Suprapubic skin (tissue), 4 donors: ENCODE measurements around the gene AKT1. TPM values are rescaled to one million over a fixed set of nuclear protein-coding genes. Genes with fewer than 3 reads are reported as not detected.

Source experiments
- DNase-seq, 2 donors: peaks; one replicate each; pipeline ENCODE4 v3.0.0-alpha.2; 2019; ENCODE audit warnings: low spot score in 2 of 2
- H3K27ac ChIP-seq: fragments of 200-600 bp; sonication (generic); one replicate; pipeline ENCODE4 v1.5.1; 2019
- H3K27me3 ChIP-seq: fragments of 200-600 bp; sonication (generic); one replicate; pipeline ENCODE4 v1.5.1; 2019
- H3K36me3 ChIP-seq: fragments of 200-600 bp; sonication (generic); one replicate; pipeline ENCODE4 v1.5.1; 2019
- H3K4me1 ChIP-seq: fragments of 200-600 bp; sonication (generic); one replicate; pipeline ENCODE4 v1.5.1; 2019
- H3K4me3 ChIP-seq: fragments of 200-600 bp; sonication (generic); one replicate; pipeline ENCODE4 v1.5.1; 2019; ENCODE audit warnings: mild to moderate bottlenecking
- H3K9me3 ChIP-seq: fragments of 200-600 bp; sonication (generic); one replicate; pipeline ENCODE4 v1.5.1; 2019
- EP300 ChIP-seq: sonication (generic); formaldehyde crosslinking; IDR thresholded peaks from one replicate; pipeline ENCODE4 v1.6.1; 2017; ENCODE audit warnings: antibody characterized with exemption
- POLR2A ChIP-seq, 2 donors: fragments of 450-650 bp; IDR thresholded peaks; one replicate each; pipeline ENCODE4 v1.6.1; 2017; ENCODE audit warnings: antibody characterized with exemption in 2 of 2, mild to moderate bottlenecking in 2 of 2, moderate library complexity in 2 of 2
- POLR2AphosphoS5 ChIP-seq, 3 donors: sonication (generic); formaldehyde crosslinking; IDR thresholded peaks; one replicate each; pipeline ENCODE4 v1.6.1; 2017; ENCODE audit warnings: antibody characterized with exemption in 3 of 3
- WGBS: methylation state at CpG from one replicate; pipeline ENCODE4 v1.1.5; 2018; 5-methylcytosine and 5-hydroxymethylcytosine counted together
- total RNA-seq, 4 donors: library from RNA; depleted of rRNA; stranded (reverse); fragments of >200 nt; gene quantifications; one replicate each; pipeline ENCODE4 v1.1.0, GENCODE V29; 2016
- TF ChIP-seq, protein P1 (sequence below), 2 donors: fragments of 200-600 bp in 1 of 2; fragments of 450-650 bp in 1 of 2; sonication (generic) in 1 of 2; IDR thresholded peaks; one replicate each; pipeline ENCODE4 v1.5.1; 2016 to 2019; ENCODE audit warnings: antibody characterized with exemption in 2 of 2, mild to moderate bottlenecking in 1 of 2, moderate library complexity in 1 of 2

Gene AKT1
- 10 to 100 TPM; 63.1 to 77.6 (median 70.4) TPM for total RNA-seq

DNA sequence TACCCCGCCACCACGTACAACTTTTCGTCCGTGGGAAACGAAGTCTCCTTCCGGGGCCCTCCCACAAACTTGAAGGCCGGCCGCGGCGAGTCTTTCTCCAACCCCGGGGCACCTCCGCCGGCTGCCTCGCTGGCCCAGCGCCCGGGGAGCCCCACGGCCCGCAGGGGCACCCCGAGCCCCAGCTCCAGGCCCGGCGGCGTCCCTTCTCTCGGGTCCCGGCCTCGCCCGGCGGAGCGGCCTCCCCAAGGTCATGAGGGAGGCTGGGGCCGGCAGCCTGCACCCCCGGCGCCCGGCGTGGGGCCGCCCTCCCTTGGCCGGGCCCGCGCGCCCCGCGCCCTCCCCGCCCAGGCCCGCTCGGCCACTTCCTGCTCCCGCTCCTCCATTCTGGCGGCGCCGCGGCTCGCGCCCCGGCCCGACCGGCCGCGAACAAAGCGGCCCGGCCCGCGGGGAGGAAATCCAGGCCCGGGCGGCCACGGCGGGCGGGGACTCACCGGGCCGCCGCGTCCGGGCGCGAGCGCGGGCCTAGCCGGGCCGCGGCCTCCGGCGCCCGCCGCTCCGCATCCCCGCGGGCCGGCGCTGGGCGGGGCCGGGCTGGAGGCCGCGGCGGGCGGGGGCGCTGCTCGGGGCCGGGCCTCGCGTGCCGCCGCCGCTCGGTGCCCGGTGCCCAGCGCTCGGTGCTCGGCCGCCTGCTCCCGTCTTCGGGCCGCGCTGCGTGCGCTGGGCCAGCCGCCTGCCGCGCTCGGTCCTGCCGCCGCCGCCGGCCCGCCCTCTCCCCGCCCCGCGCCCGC lies at the start of gene AKT1:
AKT1 (minus strand) TSS at position 756 of the 788 bp plus-strand sequence. CDS start 3,105 bp downstream, outside the sequence.
- peak within 1 kb of the TSS; percentile 92 for H3K4me3 ChIP-seq
- peaks cover 74% of the 10 kb centered on the region for H3K4me1 ChIP-seq
- no peaks in the 10 kb centered on the region for H3K27me3 ChIP-seq
- DNase-seq: no peak
- 0% methylated on average over 7 of the region's 124 CpGs for WGBS
- H3K36me3 ChIP-seq: peaks cover 18% of the 10 kb centered on the region
- H3K27ac ChIP-seq: peak within 1 kb of the TSS; percentile 79
- TF ChIP-seq POLR2A (IDR thresholded peaks at IDR 0.05): no peak
- TF ChIP-seq, protein P1, sequence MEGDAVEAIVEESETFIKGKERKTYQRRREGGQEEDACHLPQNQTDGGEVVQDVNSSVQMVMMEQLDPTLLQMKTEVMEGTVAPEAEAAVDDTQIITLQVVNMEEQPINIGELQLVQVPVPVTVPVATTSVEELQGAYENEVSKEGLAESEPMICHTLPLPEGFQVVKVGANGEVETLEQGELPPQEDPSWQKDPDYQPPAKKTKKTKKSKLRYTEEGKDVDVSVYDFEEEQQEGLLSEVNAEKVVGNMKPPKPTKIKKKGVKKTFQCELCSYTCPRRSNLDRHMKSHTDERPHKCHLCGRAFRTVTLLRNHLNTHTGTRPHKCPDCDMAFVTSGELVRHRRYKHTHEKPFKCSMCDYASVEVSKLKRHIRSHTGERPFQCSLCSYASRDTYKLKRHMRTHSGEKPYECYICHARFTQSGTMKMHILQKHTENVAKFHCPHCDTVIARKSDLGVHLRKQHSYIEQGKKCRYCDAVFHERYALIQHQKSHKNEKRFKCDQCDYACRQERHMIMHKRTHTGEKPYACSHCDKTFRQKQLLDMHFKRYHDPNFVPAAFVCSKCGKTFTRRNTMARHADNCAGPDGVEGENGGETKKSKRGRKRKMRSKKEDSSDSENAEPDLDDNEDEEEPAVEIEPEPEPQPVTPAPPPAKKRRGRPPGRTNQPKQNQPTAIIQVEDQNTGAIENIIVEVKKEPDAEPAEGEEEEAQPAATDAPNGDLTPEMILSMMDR (IDR thresholded peaks at IDR 0.05): no peak
- TF ChIP-seq EP300: no peak
- TF ChIP-seq POLR2AphosphoS5 (IDR thresholded peaks at IDR 0.05): no peak
- H3K9me3 ChIP-seq: no peaks in the 10 kb centered on the region

DNA sequence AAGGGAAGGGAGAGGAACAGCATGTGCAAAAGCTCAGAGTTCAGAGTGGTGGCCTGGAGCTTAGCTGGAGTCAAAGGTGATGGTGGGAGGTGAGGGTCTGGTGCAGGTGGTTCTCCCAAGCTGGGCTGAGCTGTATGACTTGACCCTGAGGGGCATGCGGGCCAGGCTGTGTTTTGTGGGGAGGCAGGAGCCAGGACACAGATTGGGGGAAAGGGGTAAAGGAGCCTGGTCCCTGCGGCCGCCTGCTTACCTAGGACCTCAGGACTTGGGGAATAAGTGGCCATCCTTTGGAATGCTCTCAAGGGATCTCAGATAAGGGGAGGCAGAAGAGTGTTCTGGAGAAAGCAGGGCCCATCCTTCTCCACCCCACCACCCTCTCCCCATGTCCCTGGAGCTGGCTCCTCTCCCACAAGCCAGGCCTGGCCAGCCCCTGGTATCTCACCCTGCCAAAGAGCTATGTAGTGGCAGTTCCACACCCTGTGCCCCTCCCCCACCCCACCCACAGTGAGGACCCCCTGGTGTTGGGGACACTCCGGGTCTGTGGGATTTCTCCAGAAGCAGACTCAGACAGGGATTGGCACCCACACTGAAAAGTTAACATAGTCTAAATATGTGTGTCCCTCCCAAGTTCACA lies 49.6 kb upstream of the AKT1 start:
- peaks cover 61% of the 10 kb centered on the region for H3K27me3 ChIP-seq
- H3K27ac ChIP-seq: no peak overlapping the region
- H3K9me3 ChIP-seq: no peaks in the 10 kb centered on the region
- WGBS: 86% methylated on average over 4 of the region's 4 CpGs
- peak in 1 of 2 donors; percentile 44 for DNase-seq
- H3K36me3 ChIP-seq: no peaks in the 10 kb centered on the region
- no peak overlapping the region for H3K4me3 ChIP-seq
- TF ChIP-seq POLR2A (IDR thresholded peaks at IDR 0.05): no peak
- TF ChIP-seq POLR2AphosphoS5 (IDR thresholded peaks at IDR 0.05): no peak
- TF ChIP-seq EP300: no peak
- TF ChIP-seq, protein P1 (IDR thresholded peaks at IDR 0.05): no peak
- H3K4me1 ChIP-seq: peaks cover 17% of the 10 kb centered on the region

DNA sequence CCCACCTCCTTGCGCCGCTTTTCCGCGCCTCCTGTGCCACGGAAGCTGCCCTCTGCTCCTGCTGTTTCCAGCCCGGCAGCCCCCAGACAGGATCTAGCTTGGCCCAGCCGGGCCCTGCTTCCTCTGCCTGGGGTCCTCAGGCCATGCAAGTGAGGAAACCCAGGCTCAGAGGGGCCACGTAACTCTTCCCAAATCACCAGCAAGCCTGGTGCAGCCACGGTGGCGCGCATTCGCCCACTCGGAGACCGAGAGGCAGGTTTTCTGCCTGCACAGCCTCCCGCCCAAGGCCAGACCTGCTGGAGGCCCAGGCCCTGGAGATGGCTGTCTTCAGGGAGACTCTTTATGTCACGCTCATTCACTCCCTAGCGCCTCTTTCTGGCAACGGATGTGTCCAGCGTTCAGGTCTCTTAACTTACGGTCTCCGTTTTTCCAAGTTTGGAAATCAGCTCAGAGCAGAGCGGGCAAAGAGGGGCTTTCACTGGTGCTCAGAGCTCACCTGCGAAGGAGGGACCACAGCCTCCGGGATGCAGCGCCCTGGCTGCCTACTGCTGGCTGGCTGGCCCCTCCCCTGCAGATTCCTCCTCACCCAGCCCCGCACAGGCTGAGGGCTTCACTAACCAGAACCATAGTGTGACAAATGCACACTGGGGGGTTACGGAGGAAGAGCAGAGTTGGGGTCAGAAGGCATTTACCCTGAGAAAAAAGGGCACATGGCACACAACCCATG lies 48.9 kb upstream of the AKT1 start:
- Histone ChIP-seq H3K9me3 (no peaks in the 10 kb centered on the region), H3K4me1 (peaks cover 17% of the 10 kb centered on the region), H3K27me3 (peaks cover 56% of the 10 kb centered on the region), H3K27ac (no peak overlapping the region), H3K4me3 (peak overlapping the region; percentile 51), H3K36me3 (no peaks in the 10 kb centered on the region)
- WGBS: 7% methylated on average over 12 of the region's 27 CpGs
- TF ChIP-seq EP300: no peak
- TF ChIP-seq POLR2A (IDR thresholded peaks at IDR 0.05): no peak
- peak in 1 of 2 donors; percentile 60 for DNase-seq

- no peaks in the 10 kb centered on the region for H3K9me3 ChIP-seq
- DNase-seq: peak in 1 of 2 donors; percentile 62
- peaks cover 56% of the 10 kb centered on the region for H3K27me3 ChIP-seq
- peak overlapping the region; percentile 51 for H3K4me3 ChIP-seq
- TF ChIP-seq, protein P1 (IDR thresholded peaks at IDR 0.05): no peak
- TF ChIP-seq POLR2AphosphoS5 (IDR thresholded peaks at IDR 0.05): no peak
- no peak for TF ChIP-seq EP300
- no peak for TF ChIP-seq POLR2A (IDR thresholded peaks at IDR 0.05)
- no peak overlapping the region for H3K27ac ChIP-seq
- whole genome bisulfite sequencing: under 1% methylated on average over 17 of the region's 69 CpGs
- H3K4me1 ChIP-seq: peaks cover 17% of the 10 kb centered on the region
- no peaks in the 10 kb centered on the region for H3K36me3 ChIP-seq
These were observed 48.1 kb upstream of the AKT1 start for GRCh38 chr14:104843442-104844305.

GRCh38 chr14:104843006-104843405 lies 47.5 kb upstream of the AKT1 start:
- peaks cover 17% of the 10 kb centered on the region for H3K4me1 ChIP-seq
- WGBS: 37% methylated on average over 13 of the region's 13 CpGs
- peak in 1 of 2 donors; percentile 58 for DNase-seq
- H3K27me3 ChIP-seq: peaks cover 56% of the 10 kb centered on the region
- no peaks in the 10 kb centered on the region for H3K9me3 ChIP-seq
- H3K4me3 ChIP-seq: peak overlapping the region; percentile 51
- TF ChIP-seq, protein P1 (IDR thresholded peaks at IDR 0.05): no peak
- TF ChIP-seq POLR2AphosphoS5 (IDR thresholded peaks at IDR 0.05): no peak
- no peak for TF ChIP-seq POLR2A (IDR thresholded peaks at IDR 0.05)
- no peak for TF ChIP-seq EP300
- H3K27ac ChIP-seq: no peak overlapping the region
- no peaks in the 10 kb centered on the region for H3K36me3 ChIP-seq
